ENCODE measurements around the gene LIN7C.
A peak's percentile ranks its signal among the peaks of the same experiment; 100 is the strongest.

The LIN7C gene

DNA sequence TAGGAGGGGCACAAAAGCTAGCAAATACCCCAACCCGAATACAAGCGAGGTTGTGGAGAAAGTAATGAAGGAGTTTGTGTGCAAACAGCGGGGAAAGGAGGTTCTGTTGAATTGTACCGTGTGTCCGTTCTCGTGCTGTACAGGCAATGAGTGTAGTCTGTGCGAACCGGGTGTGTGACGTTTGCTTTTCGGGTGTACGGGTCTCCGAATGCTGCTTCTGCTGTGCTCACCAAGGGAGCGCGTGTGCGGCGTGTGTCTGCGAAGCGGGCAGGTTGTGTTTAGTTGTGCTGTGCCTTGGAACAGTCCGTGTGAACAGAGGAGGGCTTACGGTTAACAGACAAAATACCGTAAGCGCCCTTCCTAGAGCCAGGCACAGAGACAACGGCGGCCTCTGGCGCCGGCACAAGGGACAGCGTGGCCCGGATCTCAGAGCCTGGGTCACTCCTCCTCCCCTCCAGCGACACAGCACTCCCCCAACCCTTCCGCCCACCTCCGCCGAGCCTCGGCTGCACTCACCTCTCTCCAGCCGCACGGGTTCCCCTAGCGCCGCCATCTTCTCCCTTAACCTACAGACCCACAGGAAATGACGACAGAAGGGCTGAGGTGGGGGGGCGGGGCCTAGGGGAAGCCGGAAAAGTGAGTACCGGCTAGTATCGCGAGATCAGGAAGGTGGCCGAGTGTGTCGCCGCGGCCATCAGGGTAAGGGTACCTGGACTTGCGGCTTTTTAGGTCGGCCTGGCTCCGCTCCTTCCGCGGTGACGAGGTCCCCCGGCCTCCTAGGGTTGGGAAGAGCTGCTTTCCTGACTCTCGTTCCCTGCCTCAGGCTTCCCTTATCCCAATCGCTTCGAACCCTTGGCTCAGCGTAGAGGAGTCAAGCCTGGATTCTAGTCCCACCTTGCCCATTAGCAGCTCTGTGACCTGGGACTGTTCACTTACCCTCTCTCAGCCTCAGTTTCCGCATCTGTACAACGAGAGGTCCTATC lies at the start of gene LIN7C:
Gene LIN7C, minus strand, starts transcription at position 570 of the 983 bp plus-strand sequence. Its CDS starts 17 bp downstream, at position 553.
- peak within 1 kb of the TSS; percentile 100 for H3K4me3 ChIP-seq (ENCODE audit: low read length)
- H3K9ac ChIP-seq (ENCODE audit: low read length) = peak within 1 kb of the TSS; percentile 97
- peaks cover 14% of the 10 kb centered on the region for H3K36me3 ChIP-seq (ENCODE audit: control insufficient read depth, low read depth, low read length)
- H3K4me1 ChIP-seq (ENCODE audit: control insufficient read depth, low read depth, low read length) = peaks cover 15% of the 10 kb centered on the region
- H3K9me3 ChIP-seq (ENCODE audit: control insufficient read depth, low read depth, low read length) = no peaks in the 10 kb centered on the region
- H3K27ac ChIP-seq (ENCODE audit: low read length) = peak within 1 kb of the TSS; percentile 98
- no peaks in the 10 kb centered on the region for H3K27me3 ChIP-seq (ENCODE audit: control insufficient read depth, insufficient read depth, low read length)

- Histone ChIP-seq H3K27ac (ENCODE audit: low read length) (no peak overlapping the region), H3K4me3 (ENCODE audit: low read length) (no peak overlapping the region), H3K36me3 (ENCODE audit: control insufficient read depth, low read depth, low read length) (no peaks in the 10 kb centered on the region), H3K27me3 (ENCODE audit: control insufficient read depth, insufficient read depth, low read length) (no peaks in the 10 kb centered on the region), H3K4me1 (ENCODE audit: control insufficient read depth, low read depth, low read length) (no peaks in the 10 kb centered on the region), H3K9me3 (ENCODE audit: control insufficient read depth, low read depth, low read length) (no peaks in the 10 kb centered on the region), H3K9ac (ENCODE audit: low read length) (no peak overlapping the region)
Measured at GRCh38 chr11:27555264-27555663, 48.7 kb upstream of the LIN7C start.

DNA sequence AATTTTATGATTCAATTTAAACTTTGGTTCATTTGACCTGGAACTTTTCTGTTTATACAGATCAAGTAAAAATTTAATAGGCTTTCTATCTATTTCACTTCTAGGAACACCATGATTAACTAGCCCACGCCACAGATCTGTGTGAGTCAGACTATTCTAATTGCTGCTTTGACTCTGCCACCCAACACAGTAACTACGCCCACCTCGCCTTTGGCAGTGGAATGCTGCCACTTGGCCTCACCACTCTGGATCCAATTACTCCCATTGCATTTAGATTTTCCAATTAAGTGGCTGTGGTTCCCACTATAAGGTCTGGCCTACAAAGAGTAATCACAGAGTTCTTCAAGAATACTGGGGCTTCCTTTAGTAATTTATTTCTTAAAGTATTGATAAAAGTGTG lies 46.6 kb upstream of the LIN7C start:
- Histone ChIP-seq H3K4me3 (ENCODE audit: low read length) (no peak overlapping the region), H3K36me3 (ENCODE audit: control insufficient read depth, low read depth, low read length) (no peaks in the 10 kb centered on the region), H3K9me3 (ENCODE audit: control insufficient read depth, low read depth, low read length) (no peaks in the 10 kb centered on the region), H3K27me3 (ENCODE audit: control insufficient read depth, insufficient read depth, low read length) (no peaks in the 10 kb centered on the region), H3K9ac (ENCODE audit: low read length) (no peak overlapping the region), H3K27ac (ENCODE audit: low read length) (no peak overlapping the region), H3K4me1 (ENCODE audit: control insufficient read depth, low read depth, low read length) (no peaks in the 10 kb centered on the region)

DNA sequence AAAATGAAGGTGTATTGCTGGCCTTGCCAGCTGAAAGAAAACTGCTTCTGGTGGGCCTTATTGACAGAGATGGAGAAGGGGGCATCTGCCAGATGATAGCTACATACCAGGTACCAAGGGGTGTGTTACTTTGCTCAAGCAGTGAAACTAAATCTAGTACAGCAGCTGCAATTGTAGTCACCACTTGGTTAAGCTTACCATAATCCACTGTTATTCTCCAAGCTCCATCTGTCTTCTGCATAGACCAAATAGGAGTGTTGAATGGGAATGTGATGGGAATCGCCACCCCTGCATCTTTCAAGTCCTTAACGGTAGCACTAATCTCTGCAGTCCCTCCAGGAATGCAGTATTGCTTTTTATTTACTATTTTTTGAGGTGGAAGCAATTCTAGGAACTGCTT lies 45.8 kb upstream of the LIN7C start:
- H3K27me3 ChIP-seq (ENCODE audit: control insufficient read depth, insufficient read depth, low read length) = no peaks in the 10 kb centered on the region
- no peak overlapping the region for H3K4me3 ChIP-seq (ENCODE audit: low read length)
- H3K9me3 ChIP-seq (ENCODE audit: control insufficient read depth, low read depth, low read length) = no peaks in the 10 kb centered on the region
- no peaks in the 10 kb centered on the region for H3K4me1 ChIP-seq (ENCODE audit: control insufficient read depth, low read depth, low read length)
- H3K9ac ChIP-seq (ENCODE audit: low read length) = no peak overlapping the region
- H3K36me3 ChIP-seq (ENCODE audit: control insufficient read depth, low read depth, low read length) = no peaks in the 10 kb centered on the region
- no peak overlapping the region for H3K27ac ChIP-seq (ENCODE audit: low read length)

GRCh38 chr11:27551127-27551526 lies 44.6 kb upstream of the LIN7C start:
- Histone ChIP-seq H3K9ac (ENCODE audit: low read length) (no peak overlapping the region), H3K4me3 (ENCODE audit: low read length) (no peak overlapping the region), H3K27ac (ENCODE audit: low read length) (no peak overlapping the region), H3K4me1 (ENCODE audit: control insufficient read depth, low read depth, low read length) (no peaks in the 10 kb centered on the region), H3K9me3 (ENCODE audit: control insufficient read depth, low read depth, low read length) (no peaks in the 10 kb centered on the region), H3K27me3 (ENCODE audit: control insufficient read depth, insufficient read depth, low read length) (no peaks in the 10 kb centered on the region), H3K36me3 (ENCODE audit: control insufficient read depth, low read depth, low read length) (no peaks in the 10 kb centered on the region)

DNA sequence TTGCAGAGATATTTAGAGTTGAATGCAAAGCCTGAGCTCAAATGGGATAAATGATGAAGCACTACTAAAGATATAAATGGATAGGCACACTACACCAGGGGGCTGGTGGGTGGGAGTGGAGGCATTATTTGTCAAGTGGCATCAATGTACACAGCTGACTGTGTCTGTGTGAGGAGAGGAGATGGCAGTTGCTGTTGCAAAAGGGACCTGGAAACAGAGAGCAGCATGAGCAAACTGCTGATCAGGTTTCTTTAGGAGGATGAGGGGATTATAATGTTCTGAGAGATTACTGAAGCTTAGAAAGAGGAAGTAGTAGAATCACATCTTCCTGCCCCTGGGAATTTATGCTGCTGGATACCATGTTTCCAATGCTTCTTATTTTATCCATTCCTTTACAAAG lies 39.4 kb upstream of the LIN7C start:
- H3K9ac ChIP-seq (ENCODE audit: low read length) = no peak overlapping the region
- no peaks in the 10 kb centered on the region for H3K27me3 ChIP-seq (ENCODE audit: control insufficient read depth, insufficient read depth, low read length)
- H3K4me3 ChIP-seq (ENCODE audit: low read length) = no peak overlapping the region
- no peaks in the 10 kb centered on the region for H3K9me3 ChIP-seq (ENCODE audit: control insufficient read depth, low read depth, low read length)
- no peaks in the 10 kb centered on the region for H3K4me1 ChIP-seq (ENCODE audit: control insufficient read depth, low read depth, low read length)
- no peak overlapping the region for H3K27ac ChIP-seq (ENCODE audit: low read length)
- no peaks in the 10 kb centered on the region for H3K36me3 ChIP-seq (ENCODE audit: control insufficient read depth, low read depth, low read length)

DNA sequence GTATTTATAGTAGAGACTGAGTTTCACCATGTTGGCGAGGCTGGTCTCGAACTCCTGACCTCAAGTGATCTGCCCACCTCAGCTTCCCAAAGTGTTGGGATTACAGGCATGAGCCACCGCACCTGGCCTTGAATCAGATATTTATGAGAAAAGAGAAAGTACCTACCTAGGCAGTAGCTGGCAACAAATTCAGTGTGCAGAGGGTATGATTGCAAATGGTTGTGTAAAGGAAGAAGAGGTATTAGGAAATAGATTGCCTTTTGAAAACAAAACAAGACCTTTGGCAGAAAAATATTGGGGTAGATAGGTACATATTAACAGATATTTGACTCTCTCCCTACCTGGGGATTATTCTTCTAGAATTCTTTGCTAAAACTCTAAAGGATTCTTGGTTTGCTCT lies 38.5 kb upstream of the LIN7C start:
- Histone ChIP-seq H3K4me3 (ENCODE audit: low read length) (no peak overlapping the region), H3K27me3 (ENCODE audit: control insufficient read depth, insufficient read depth, low read length) (no peaks in the 10 kb centered on the region), H3K9ac (ENCODE audit: low read length) (no peak overlapping the region), H3K36me3 (ENCODE audit: control insufficient read depth, low read depth, low read length) (no peaks in the 10 kb centered on the region), H3K27ac (ENCODE audit: low read length) (no peak overlapping the region), H3K4me1 (ENCODE audit: control insufficient read depth, low read depth, low read length) (no peaks in the 10 kb centered on the region), H3K9me3 (ENCODE audit: control insufficient read depth, low read depth, low read length) (no peaks in the 10 kb centered on the region)

- no peaks in the 10 kb centered on the region for H3K9me3 ChIP-seq (ENCODE audit: control insufficient read depth, low read depth, low read length)
- H3K27me3 ChIP-seq (ENCODE audit: control insufficient read depth, insufficient read depth, low read length) = no peaks in the 10 kb centered on the region
- no peaks in the 10 kb centered on the region for H3K36me3 ChIP-seq (ENCODE audit: control insufficient read depth, low read depth, low read length)
- no peak overlapping the region for H3K9ac ChIP-seq (ENCODE audit: low read length)
- H3K27ac ChIP-seq (ENCODE audit: low read length) = no peak overlapping the region
- H3K4me3 ChIP-seq (ENCODE audit: low read length) = no peak overlapping the region
- H3K4me1 ChIP-seq (ENCODE audit: control insufficient read depth, low read depth, low read length) = no peaks in the 10 kb centered on the region
Measured at GRCh38 chr11:27541790-27542189, 35.2 kb upstream of the LIN7C start.

DNA sequence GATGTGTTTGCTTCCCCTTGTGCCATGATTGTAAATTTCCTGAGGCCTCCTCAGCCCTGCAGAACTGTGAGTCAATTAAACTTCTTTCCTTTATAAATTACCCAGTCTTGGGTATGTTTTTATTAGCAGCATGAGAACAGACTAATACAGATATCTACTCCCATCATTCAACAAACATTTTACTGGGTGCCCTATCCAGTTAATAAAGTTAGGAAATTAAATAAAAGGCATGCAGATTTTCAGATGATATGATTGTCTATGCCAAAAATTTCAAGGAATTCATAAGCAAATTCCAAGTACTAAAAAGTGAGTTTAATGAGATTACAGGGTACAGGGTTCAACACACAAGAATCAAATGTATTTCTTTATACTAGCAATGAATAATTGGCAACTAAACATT lies 33.5 kb upstream of the LIN7C start:
- H3K36me3 ChIP-seq (ENCODE audit: control insufficient read depth, low read depth, low read length) = no peaks in the 10 kb centered on the region
- no peaks in the 10 kb centered on the region for H3K27me3 ChIP-seq (ENCODE audit: control insufficient read depth, insufficient read depth, low read length)
- no peaks in the 10 kb centered on the region for H3K4me1 ChIP-seq (ENCODE audit: control insufficient read depth, low read depth, low read length)
- H3K9me3 ChIP-seq (ENCODE audit: control insufficient read depth, low read depth, low read length) = no peaks in the 10 kb centered on the region
- no peak overlapping the region for H3K27ac ChIP-seq (ENCODE audit: low read length)
- no peak overlapping the region for H3K4me3 ChIP-seq (ENCODE audit: low read length)
- H3K9ac ChIP-seq (ENCODE audit: low read length) = no peak overlapping the region

DNA sequence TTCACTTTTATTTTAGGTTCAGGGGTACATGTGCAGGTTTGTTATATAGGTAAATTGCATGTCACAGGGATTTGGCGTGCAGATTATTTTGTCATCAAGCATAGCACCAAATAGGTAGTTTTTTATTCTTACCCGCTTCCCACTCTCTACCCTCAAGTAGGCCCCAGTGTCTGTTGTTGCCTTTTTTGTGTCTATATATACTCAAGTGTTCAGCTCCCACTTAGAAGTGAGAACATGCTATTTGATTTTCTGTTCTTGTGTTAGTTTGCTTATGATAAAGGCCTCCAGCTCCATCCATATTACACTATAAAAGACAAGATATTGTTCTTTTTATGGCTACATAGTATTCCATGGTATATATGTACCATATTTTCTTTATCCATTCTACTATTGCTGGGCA lies 28.5 kb upstream of the LIN7C start:
- Histone ChIP-seq H3K4me3 (ENCODE audit: low read length) (no peak overlapping the region), H3K27ac (ENCODE audit: low read length) (no peak overlapping the region), H3K9me3 (ENCODE audit: control insufficient read depth, low read depth, low read length) (no peaks in the 10 kb centered on the region), H3K27me3 (ENCODE audit: control insufficient read depth, insufficient read depth, low read length) (no peaks in the 10 kb centered on the region), H3K4me1 (ENCODE audit: control insufficient read depth, low read depth, low read length) (no peaks in the 10 kb centered on the region), H3K36me3 (ENCODE audit: control insufficient read depth, low read depth, low read length) (no peaks in the 10 kb centered on the region), H3K9ac (ENCODE audit: low read length) (no peak overlapping the region)

DNA sequence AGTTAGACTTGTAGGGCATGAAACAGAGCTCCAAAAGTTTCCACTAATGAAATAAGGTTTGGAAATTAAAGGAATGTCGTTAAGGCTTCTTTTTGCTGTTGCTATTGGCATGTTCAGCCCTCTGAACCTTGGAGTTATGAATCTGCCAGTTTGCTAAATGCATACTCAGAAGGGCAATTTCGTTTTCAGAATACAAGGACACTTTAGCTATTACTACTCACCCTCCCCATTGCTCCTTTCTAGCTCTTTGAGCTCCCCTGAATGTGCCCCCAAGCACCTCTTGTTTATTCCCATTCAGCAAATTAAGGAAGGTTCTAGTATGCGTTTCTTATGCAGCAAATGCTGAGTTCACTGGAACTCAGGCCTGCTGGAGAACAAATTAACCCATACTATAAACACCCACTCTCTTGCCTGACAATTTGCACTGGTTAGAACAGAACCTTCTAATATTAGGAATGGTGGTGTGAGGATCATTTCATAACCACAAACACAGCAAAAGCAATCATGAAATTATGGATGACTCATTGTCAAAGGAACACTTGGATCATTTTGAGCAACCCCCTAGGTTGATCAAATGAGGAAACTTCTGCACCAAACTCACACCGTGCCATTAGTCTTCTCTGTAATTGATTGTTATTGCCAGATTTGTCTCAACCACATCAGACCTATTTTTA lies 26.2 kb upstream of the LIN7C start:
- no peaks in the 10 kb centered on the region for H3K4me1 ChIP-seq (ENCODE audit: control insufficient read depth, low read depth, low read length)
- H3K27ac ChIP-seq (ENCODE audit: low read length) = no peak overlapping the region
- H3K9me3 ChIP-seq (ENCODE audit: control insufficient read depth, low read depth, low read length) = no peaks in the 10 kb centered on the region
- no peak overlapping the region for H3K4me3 ChIP-seq (ENCODE audit: low read length)
- H3K9ac ChIP-seq (ENCODE audit: low read length) = no peak overlapping the region
- no peaks in the 10 kb centered on the region for H3K27me3 ChIP-seq (ENCODE audit: control insufficient read depth, insufficient read depth, low read length)
- H3K36me3 ChIP-seq (ENCODE audit: control insufficient read depth, low read depth, low read length) = no peaks in the 10 kb centered on the region
